Measurements from ENCODE around the gene ST8SIA5.

Gene ST8SIA5

GRCh38 chr18:46622999-46623398, 133.9 kb downstream of the ST8SIA5 start:
- DNase-seq: no peak

- DNase-seq: no peak
These were observed 134.4 kb downstream of the ST8SIA5 start for GRCh38 chr18:46622451-46622850.

GRCh38 chr18:46621871-46622270, 135.0 kb downstream of the ST8SIA5 start:
- no peak for DNase-seq

- DNase-seq: no peak
These were observed 135.6 kb downstream of the ST8SIA5 start for GRCh38 chr18:46621111-46621766.

- no peak for DNase-seq
These were observed 137.3 kb downstream of the ST8SIA5 start for GRCh38 chr18:46619559-46619958.
